NCI-H510A (cell line): ENCODE data around the gene LPP.

Experiments used
- DNase-seq: peaks from one replicate; lab custom pipeline; 2025; lab: John Stamatoyannopoulos, UW

The LPP gene

GRCh38 chr3:188331166-188331565, 177.2 kb downstream of the LPP start:
- DNase-seq = no peak

GRCh38 chr3:188332085-188332484, 178.1 kb downstream of the LPP start:
- DNase-seq = no peak

- no peak for DNase-seq
Observed at GRCh38 chr3:188335656-188336055, 181.7 kb downstream of the LPP start.

GRCh38 chr3:188336178-188336577, 182.2 kb downstream of the LPP start:
- DNase-seq = no peak

GRCh38 chr3:188337232-188337631, 183.3 kb downstream of the LPP start:
- no peak for DNase-seq

- no peak for DNase-seq
Observed at GRCh38 chr3:188338086-188338485, 184.1 kb downstream of the LPP start.

- DNase-seq = no peak
Observed at GRCh38 chr3:188339410-188340295, 185.7 kb downstream of the LPP start.

GRCh38 chr3:188341501-188341900, 187.5 kb downstream of the LPP start:
- DNase-seq = no peak

GRCh38 chr3:188342991-188343732, 189.2 kb downstream of the LPP start:
- no peak for DNase-seq

GRCh38 chr3:188343894-188344293, 189.9 kb downstream of the LPP start:
- DNase-seq = no peak

GRCh38 chr3:188345223-188345622, 191.3 kb downstream of the LPP start:
- DNase-seq = no peak

GRCh38 chr3:188348435-188349244, 194.7 kb downstream of the LPP start:
- no peak for DNase-seq

- DNase-seq = no peak
Observed at GRCh38 chr3:188349351-188349901, 195.5 kb downstream of the LPP start.

- DNase-seq = no peak
Observed at GRCh38 chr3:188349933-188350332, 196.0 kb downstream of the LPP start.

- DNase-seq = no peak
Observed at GRCh38 chr3:188350961-188351360, 197.0 kb downstream of the LPP start.

GRCh38 chr3:188351648-188352047, 197.7 kb downstream of the LPP start:
- no peak for DNase-seq

- DNase-seq = no peak
Observed at GRCh38 chr3:188352196-188352927, 198.4 kb downstream of the LPP start.

- no peak for DNase-seq
Observed at GRCh38 chr3:188353426-188353825, 199.5 kb downstream of the LPP start.

GRCh38 chr3:188358787-188359493, 205.0 kb downstream of the LPP start:
- DNase-seq = no peak

GRCh38 chr3:188360364-188360881, 206.5 kb downstream of the LPP start:
- DNase-seq = no peak
